ENCODE results near the gene PRUNE1.

The PRUNE1 gene

GRCh38 chr1:150997126-150997872 lies 10.9 kb upstream of the PRUNE1 start:
- TF ChIP-seq CREB1 (IDR thresholded peaks at IDR 0.05; ENCODE audit: low read depth): no peak
- no peak for TF ChIP-seq EP300 (IDR thresholded peaks at IDR 0.05; ENCODE audit: borderline replicate concordance)

- no peak for TF ChIP-seq REST (IDR thresholded peaks at IDR 0.05; ENCODE audit: low read depth)
- TF ChIP-seq RAD21 (IDR thresholded peaks at IDR 0.05; ENCODE audit: low read depth): no peak
- no peak for TF ChIP-seq FOXM1 (IDR thresholded peaks at IDR 0.05; ENCODE audit: borderline replicate concordance, low read depth)
- TF ChIP-seq ZBTB7A (IDR thresholded peaks at IDR 0.05; ENCODE audit: low read depth): no peak
- TF ChIP-seq TEAD4 (IDR thresholded peaks at IDR 0.05): no peak
- TF ChIP-seq CREB1 (IDR thresholded peaks at IDR 0.05; ENCODE audit: low read depth): no peak
- TF ChIP-seq YY1 (IDR thresholded peaks at IDR 0.05; ENCODE audit: low read depth): no peak
- no peak for TF ChIP-seq TAF1 (IDR thresholded peaks at IDR 0.05; ENCODE audit: low read depth)
- TF ChIP-seq EGR1 (IDR thresholded peaks at IDR 0.05): no peak
- no peak for TF ChIP-seq NFIC (IDR thresholded peaks at IDR 0.05)
- no peak for TF ChIP-seq MAX (IDR thresholded peaks at IDR 0.05)
- TF ChIP-seq CEBPB (IDR thresholded peaks at IDR 0.05): no peak
- TF ChIP-seq TCF12 (IDR thresholded peaks at IDR 0.05; ENCODE audit: low read depth): no peak
- no peak for TF ChIP-seq EP300 (IDR thresholded peaks at IDR 0.05; ENCODE audit: borderline replicate concordance)
- no peak for TF ChIP-seq USF1 (IDR thresholded peaks at IDR 0.05)
These were observed 10.3 kb upstream of the PRUNE1 start for GRCh38 chr1:150997949-150998348.

- TF ChIP-seq TAF1 (IDR thresholded peaks at IDR 0.05; ENCODE audit: low read depth): no peak
- no peak for TF ChIP-seq ZBTB7A (IDR thresholded peaks at IDR 0.05; ENCODE audit: low read depth)
- TF ChIP-seq TEAD4 (IDR thresholded peaks at IDR 0.05): no peak
- TF ChIP-seq EGR1 (IDR thresholded peaks at IDR 0.05): no peak
- no peak for TF ChIP-seq REST (IDR thresholded peaks at IDR 0.05; ENCODE audit: low read depth)
- TF ChIP-seq RAD21 (IDR thresholded peaks at IDR 0.05; ENCODE audit: low read depth): no peak
- TF ChIP-seq CREB1 (IDR thresholded peaks at IDR 0.05; ENCODE audit: low read depth): no peak
- no peak for TF ChIP-seq EP300 (IDR thresholded peaks at IDR 0.05; ENCODE audit: borderline replicate concordance)
- no peak for TF ChIP-seq TCF12 (IDR thresholded peaks at IDR 0.05; ENCODE audit: low read depth)
These were observed 9.1 kb upstream of the PRUNE1 start for GRCh38 chr1:150999051-150999674.

GRCh38 chr1:150999926-151000325 lies 8.3 kb upstream of the PRUNE1 start:
- TF ChIP-seq YY1 (IDR thresholded peaks at IDR 0.05; ENCODE audit: low read depth) (no peak), ZBTB7A (IDR thresholded peaks at IDR 0.05; ENCODE audit: low read depth) (no peak), NFIC (IDR thresholded peaks at IDR 0.05) (no peak), USF1 (IDR thresholded peaks at IDR 0.05) (no peak), FOXM1 (IDR thresholded peaks at IDR 0.05; ENCODE audit: borderline replicate concordance, low read depth) (no peak), CREB1 (IDR thresholded peaks at IDR 0.05; ENCODE audit: low read depth) (no peak), EGR1 (IDR thresholded peaks at IDR 0.05) (no peak), TEAD4 (IDR thresholded peaks at IDR 0.05) (no peak), REST (IDR thresholded peaks at IDR 0.05; ENCODE audit: low read depth) (no peak), EP300 (IDR thresholded peaks at IDR 0.05; ENCODE audit: borderline replicate concordance) (no peak), MAX (IDR thresholded peaks at IDR 0.05) (no peak), RAD21 (IDR thresholded peaks at IDR 0.05; ENCODE audit: low read depth) (no peak), CEBPB (IDR thresholded peaks at IDR 0.05) (no peak)

Data from Ishikawa (cell line).